Esophagus muscularis mucosa (tissue), 3 donors: Measurements from ENCODE around the gene PTGR1.

Experiments
- POLR2A ChIP-seq: fragments of 450-650 bp; IDR thresholded peaks from one replicate; pipeline ENCODE4 v1.6.1; 2017; ENCODE audit warnings: antibody characterized with exemption, moderate library complexity, mild to moderate bottlenecking, low read depth
- POLR2AphosphoS5 ChIP-seq, 2 donors: sonication (generic); formaldehyde crosslinking; IDR thresholded peaks; one replicate each; pipeline ENCODE4 v1.6.1; 2017; ENCODE audit warnings: antibody characterized with exemption in 2 of 2
- TF ChIP-seq, protein P1 (sequence below), 3 experiments: fragments of 200-600 bp in 2 of 3; fragments of 450-650 bp in 1 of 3; sonication (generic) in 2 of 3; IDR thresholded peaks; one replicate each; pipeline ENCODE4 v1.5.1; 2017 to 2019; ENCODE audit warnings: antibody characterized with exemption in 3 of 3, mild to moderate bottlenecking in 2 of 3, moderate library complexity in 1 of 3

DNA sequence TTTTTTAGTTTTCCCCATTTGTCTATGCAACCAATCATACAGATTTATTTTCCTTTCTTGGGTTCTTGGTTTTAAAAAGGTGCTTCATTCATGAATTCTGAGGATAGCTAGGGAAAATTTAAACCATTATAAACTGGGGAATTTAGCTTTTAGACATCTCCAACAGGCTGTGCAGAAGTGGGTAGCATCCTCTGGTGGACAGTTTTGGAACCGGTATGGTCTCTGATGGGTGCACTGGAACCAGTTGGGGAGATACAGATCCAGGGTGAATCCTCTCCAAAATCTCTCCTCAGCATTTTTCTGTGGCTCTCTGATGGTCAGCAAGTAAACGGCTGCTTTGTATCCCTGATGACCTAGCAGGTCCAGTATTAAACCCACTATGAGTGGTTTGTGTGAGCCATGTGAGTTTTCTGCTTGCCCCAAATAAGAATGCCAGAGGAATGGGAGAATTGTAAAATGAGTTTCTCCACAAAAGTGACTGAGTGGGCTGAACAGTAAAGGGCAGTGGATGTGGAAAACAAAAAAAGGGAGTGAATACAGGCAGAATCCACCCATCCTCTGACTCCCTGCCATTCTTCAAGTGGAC, 22.5 kb upstream of the PTGR1 start:
- TF ChIP-seq, protein P1, sequence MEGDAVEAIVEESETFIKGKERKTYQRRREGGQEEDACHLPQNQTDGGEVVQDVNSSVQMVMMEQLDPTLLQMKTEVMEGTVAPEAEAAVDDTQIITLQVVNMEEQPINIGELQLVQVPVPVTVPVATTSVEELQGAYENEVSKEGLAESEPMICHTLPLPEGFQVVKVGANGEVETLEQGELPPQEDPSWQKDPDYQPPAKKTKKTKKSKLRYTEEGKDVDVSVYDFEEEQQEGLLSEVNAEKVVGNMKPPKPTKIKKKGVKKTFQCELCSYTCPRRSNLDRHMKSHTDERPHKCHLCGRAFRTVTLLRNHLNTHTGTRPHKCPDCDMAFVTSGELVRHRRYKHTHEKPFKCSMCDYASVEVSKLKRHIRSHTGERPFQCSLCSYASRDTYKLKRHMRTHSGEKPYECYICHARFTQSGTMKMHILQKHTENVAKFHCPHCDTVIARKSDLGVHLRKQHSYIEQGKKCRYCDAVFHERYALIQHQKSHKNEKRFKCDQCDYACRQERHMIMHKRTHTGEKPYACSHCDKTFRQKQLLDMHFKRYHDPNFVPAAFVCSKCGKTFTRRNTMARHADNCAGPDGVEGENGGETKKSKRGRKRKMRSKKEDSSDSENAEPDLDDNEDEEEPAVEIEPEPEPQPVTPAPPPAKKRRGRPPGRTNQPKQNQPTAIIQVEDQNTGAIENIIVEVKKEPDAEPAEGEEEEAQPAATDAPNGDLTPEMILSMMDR (IDR thresholded peaks at IDR 0.05): peak; percentile 72 to 87 (median 86)
- TF ChIP-seq POLR2AphosphoS5 (IDR thresholded peaks at IDR 0.05) (no peak), POLR2A (no peak)
